Lower lobe of right lung (tissue), 2 donors: Measurements from ENCODE around the gene PRKG1. TPM values are rescaled to one million over a fixed set of nuclear protein-coding genes. Genes with fewer than 3 reads are reported as not detected.

ENCODE experiments used
- ATAC-seq, 2 donors: fragments of 200-7000 bp; cut with Tn5 transposase; one replicate each; pipeline ENCODE4 v1.9.1; 2020 to 2022; ENCODE audit warnings: mild to moderate bottlenecking in 2 of 2, moderate library complexity in 2 of 2
- DNase-seq: peaks from one replicate; pipeline ENCODE4 v3.0.0-alpha.2; 2020
- H3K27ac ChIP-seq: fragments of 200-600 bp; one replicate; pipeline ENCODE4 v1.8.0; 2022
- H3K27me3 ChIP-seq: fragments of 200-600 bp; one replicate; pipeline ENCODE4 v1.8.0; 2022; ENCODE audit warnings: low read depth
- H3K36me3 ChIP-seq: fragments of 200-600 bp; one replicate; pipeline ENCODE4 v1.8.0; 2022; ENCODE audit warnings: mild to moderate bottlenecking
- H3K4me1 ChIP-seq: fragments of 200-600 bp; one replicate; pipeline ENCODE4 v1.8.0; 2022
- H3K4me3 ChIP-seq: fragments of 200-600 bp; one replicate; pipeline ENCODE4 v1.8.0; 2022; ENCODE audit warnings: mild to moderate bottlenecking
- H3K9me3 ChIP-seq: fragments of 200-600 bp; one replicate; pipeline ENCODE4 v1.8.0; 2022
- intact Hi-C: fragments of 100-400 bp; cut with DNase I; formaldehyde crosslinking; loops from one replicate; pipeline ENCODE4 v1.11.0; 2022
- total RNA-seq: library from RNA; stranded (reverse); fragmentation: NEBNext Ultra II Directional; extraction: Animal tissue kit (Norgen Biotek cat#: 25700); gene quantifications from one replicate; pipeline ENCODE4 v1.2.1, GENCODE V29; 2021
- TF ChIP-seq, protein P1 (sequence below): fragments of 200-600 bp; IDR thresholded peaks from one replicate; pipeline ENCODE4 v1.8.0; 2022; ENCODE audit warnings: antibody characterized with exemption, mild to moderate bottlenecking
- donor health status: DM: no; HTN: yes; CAD: no; lungs with severe emphysema.

PRKG1 gene
- total RNA-seq, 1 donor from 2014 or later, result 23.6 TPM

GRCh38 chr10:51786016-51786683 lies 711.9 kb downstream of the PRKG1 start:
- H3K9me3 ChIP-seq, result no peaks in the 10 kb centered on the region
- ATAC-seq (no peak), DNase-seq (no peak)
- no peak overlapping the region for H3K4me3 ChIP-seq
- no peaks in the 10 kb centered on the region for H3K4me1 ChIP-seq
- no peak overlapping the region for H3K27ac ChIP-seq
- H3K27me3 ChIP-seq, result no peaks in the 10 kb centered on the region
- no peaks in the 10 kb centered on the region for H3K36me3 ChIP-seq
- TF ChIP-seq, protein P1, sequence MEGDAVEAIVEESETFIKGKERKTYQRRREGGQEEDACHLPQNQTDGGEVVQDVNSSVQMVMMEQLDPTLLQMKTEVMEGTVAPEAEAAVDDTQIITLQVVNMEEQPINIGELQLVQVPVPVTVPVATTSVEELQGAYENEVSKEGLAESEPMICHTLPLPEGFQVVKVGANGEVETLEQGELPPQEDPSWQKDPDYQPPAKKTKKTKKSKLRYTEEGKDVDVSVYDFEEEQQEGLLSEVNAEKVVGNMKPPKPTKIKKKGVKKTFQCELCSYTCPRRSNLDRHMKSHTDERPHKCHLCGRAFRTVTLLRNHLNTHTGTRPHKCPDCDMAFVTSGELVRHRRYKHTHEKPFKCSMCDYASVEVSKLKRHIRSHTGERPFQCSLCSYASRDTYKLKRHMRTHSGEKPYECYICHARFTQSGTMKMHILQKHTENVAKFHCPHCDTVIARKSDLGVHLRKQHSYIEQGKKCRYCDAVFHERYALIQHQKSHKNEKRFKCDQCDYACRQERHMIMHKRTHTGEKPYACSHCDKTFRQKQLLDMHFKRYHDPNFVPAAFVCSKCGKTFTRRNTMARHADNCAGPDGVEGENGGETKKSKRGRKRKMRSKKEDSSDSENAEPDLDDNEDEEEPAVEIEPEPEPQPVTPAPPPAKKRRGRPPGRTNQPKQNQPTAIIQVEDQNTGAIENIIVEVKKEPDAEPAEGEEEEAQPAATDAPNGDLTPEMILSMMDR, result no peak
- intact Hi-C loops, result no loop called here

GRCh38 chr10:51786684-51787035 lies 712.4 kb downstream of the PRKG1 start:
- ATAC-seq (no peak), DNase-seq (no peak)
- Histone ChIP-seq H3K36me3 (no peaks in the 10 kb centered on the region), H3K9me3 (no peaks in the 10 kb centered on the region), H3K27ac (no peak overlapping the region), H3K4me1 (no peaks in the 10 kb centered on the region), H3K27me3 (no peaks in the 10 kb centered on the region), H3K4me3 (no peak overlapping the region)
- TF ChIP-seq, protein P1, result no peak
- intact Hi-C loops, result no loop called here

DNA sequence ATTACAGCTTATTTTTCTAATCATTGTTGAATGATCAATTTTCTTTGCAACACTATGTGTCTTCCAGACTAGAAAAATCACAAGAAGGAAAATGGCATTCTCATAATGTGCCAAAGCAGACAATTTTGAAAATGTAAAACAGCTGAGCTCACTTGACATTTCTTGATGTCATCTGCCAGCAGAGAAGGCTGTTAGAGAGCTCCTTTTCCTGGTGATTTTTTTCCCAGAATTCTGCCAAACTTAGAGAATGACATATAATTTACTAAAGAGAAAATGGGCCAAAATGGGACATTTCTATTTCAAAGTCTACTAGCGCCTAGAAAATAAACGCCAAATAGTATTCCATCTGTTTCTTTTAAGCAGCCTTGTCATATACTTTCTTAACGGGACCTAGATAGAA lies 714.0 kb downstream of the PRKG1 start:
- TF ChIP-seq, protein P1, result no peak
- intact Hi-C loops, result no loop called here

GRCh38 chr10:51789118-51789517 lies 714.8 kb downstream of the PRKG1 start:
- ATAC-seq (no peak), DNase-seq (no peak)
- Histone ChIP-seq H3K4me3 (no peak overlapping the region), H3K27ac (no peak overlapping the region), H3K9me3 (peaks cover 14% of the 10 kb centered on the region), H3K27me3 (no peaks in the 10 kb centered on the region), H3K36me3 (no peaks in the 10 kb centered on the region), H3K4me1 (no peaks in the 10 kb centered on the region)
- TF ChIP-seq, protein P1, result no peak
- intact Hi-C loops, result no loop called here

More for the DNA sequence above, 714.0 kb downstream of the PRKG1 start:
- H3K4me3 ChIP-seq, result no peak overlapping the region
- peaks cover 9% of the 10 kb centered on the region for H3K9me3 ChIP-seq
- H3K27ac ChIP-seq, result no peak overlapping the region
- no peaks in the 10 kb centered on the region for H3K27me3 ChIP-seq
- H3K4me1 ChIP-seq, result no peaks in the 10 kb centered on the region
- ATAC-seq (no peak), DNase-seq (no peak)
- no peaks in the 10 kb centered on the region for H3K36me3 ChIP-seq

- DNase-seq (no peak), ATAC-seq (no peak)
- intact Hi-C loops, result no loop called here
- Histone ChIP-seq H3K36me3 (no peaks in the 10 kb centered on the region), H3K27me3 (no peaks in the 10 kb centered on the region), H3K27ac (no peak overlapping the region), H3K9me3 (peaks cover 14% of the 10 kb centered on the region), H3K4me3 (no peak overlapping the region), H3K4me1 (no peaks in the 10 kb centered on the region)
- TF ChIP-seq, protein P1, result no peak
Observed at GRCh38 chr10:51789903-51790302, 715.6 kb downstream of the PRKG1 start.
